Choroid plexus epithelial cell (primary cell): ENCODE results near the gene SLC13A4.
"Not testable (repeated sequence)": the region's sequence is repeated elsewhere in the genome, so short reads cannot be mapped to it uniquely, and the experiment has no call there.

Experiments
- DNase-seq: peaks from one replicate; pipeline ENCODE4 v3.0.0-alpha.2; 2010; ENCODE audit warnings: low read depth
- H3K4me3 ChIP-seq: 2 replicates; pipeline ENCODE4 v1.5.1; 2011; ENCODE audit warnings: low read depth, mild to moderate bottlenecking, control low read depth, low read length, moderate library complexity
- CTCF ChIP-seq: conservative IDR thresholded peaks from 2 replicates; pipeline ENCODE4 v1.5.1; 2011; ENCODE audit warnings: low read depth, mild to moderate bottlenecking, control low read depth, inconsistent platforms, low read length, moderate library complexity

The SLC13A4 gene

DNA sequence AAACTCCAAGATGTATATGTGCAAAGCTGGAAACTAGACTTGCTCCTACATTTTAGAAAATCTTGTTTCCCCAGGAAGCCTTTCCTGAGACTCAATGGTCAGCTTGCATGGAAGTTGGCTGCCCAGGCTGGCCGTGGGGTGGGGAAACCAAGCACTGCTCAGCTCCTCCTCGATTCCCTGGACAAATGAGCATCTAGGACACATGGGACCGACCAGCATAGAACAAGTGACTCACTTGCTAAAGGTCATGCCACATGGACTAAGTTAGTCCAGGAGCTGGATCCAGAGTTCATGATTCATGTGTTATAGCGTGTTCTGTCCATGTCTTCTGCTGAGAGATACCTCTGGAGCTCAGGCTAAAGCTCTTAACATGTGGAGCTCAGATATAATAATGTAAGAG, 14.4 kb upstream of the SLC13A4 start:
- no peak for DNase-seq
- no peak for TF ChIP-seq CTCF
- no peak overlapping the region for H3K4me3 ChIP-seq

DNA sequence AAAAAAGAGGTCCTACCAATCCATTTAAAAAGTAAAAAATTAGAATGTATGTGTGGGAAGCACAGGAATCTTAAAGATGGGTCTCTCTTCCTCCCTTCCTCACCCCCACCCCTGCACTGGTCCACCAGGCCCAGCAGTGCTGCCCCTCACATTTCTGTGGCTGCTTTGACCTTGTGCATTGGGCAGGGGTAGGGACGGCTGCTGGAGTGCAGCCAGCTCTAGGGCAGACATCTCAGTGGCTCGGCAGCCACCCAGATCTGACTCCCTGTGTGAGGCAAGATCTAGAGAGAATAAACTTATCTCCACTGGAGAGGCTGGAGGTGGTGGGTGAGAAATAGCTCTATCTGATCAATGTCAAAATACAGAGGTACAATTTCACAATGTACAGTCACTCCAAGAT, 13.9 kb upstream of the SLC13A4 start:
- DNase-seq = no peak
- no peak overlapping the region for H3K4me3 ChIP-seq
- TF ChIP-seq CTCF = no peak

DNA sequence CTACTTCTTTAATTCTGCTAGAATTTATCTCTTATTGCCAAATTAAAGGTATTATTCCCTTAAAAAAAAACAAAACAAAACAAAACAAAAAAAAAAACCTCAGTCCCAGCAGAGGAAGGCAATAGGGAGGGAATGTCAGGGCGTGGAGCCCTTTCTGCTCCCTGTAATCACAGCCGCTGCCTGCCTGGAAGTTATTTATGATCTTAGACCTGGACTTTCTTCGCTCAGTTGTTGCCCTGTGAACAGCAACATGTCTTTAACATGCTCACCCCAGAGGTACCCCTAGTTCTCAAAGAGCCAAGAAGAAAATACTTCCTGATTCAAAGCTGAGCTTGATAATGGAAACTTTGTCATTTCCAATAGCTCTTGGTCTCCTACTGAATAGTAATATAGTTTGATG, 12.9 kb upstream of the SLC13A4 start:
- TF ChIP-seq CTCF = no peak
- no peak overlapping the region for H3K4me3 ChIP-seq
- DNase-seq = no peak

DNA sequence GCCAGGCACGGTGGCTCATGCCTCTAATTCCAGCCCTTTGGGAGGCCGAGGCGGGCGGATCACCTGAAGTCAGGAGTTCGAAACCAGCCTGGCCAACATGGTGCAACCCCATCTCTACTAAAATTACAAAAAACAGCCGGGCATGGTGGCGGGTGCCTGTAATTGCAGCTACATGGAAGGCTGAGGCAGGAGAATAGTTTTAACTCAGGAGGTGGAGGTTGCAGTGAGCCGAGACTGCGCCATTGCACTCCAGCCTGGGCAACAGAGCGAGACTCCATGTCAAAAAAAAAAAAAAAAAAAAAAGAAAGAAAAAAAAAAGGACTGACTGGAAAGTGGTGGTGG, 9.3 kb upstream of the SLC13A4 start:
- not testable (repeated sequence) for H3K4me3 ChIP-seq, DNase-seq

- DNase-seq = no peak
- H3K4me3 ChIP-seq = no peak overlapping the region
- TF ChIP-seq CTCF = no peak
Measured at GRCh38 chr7:135736586-135737305, 8.8 kb upstream of the SLC13A4 start.

DNA sequence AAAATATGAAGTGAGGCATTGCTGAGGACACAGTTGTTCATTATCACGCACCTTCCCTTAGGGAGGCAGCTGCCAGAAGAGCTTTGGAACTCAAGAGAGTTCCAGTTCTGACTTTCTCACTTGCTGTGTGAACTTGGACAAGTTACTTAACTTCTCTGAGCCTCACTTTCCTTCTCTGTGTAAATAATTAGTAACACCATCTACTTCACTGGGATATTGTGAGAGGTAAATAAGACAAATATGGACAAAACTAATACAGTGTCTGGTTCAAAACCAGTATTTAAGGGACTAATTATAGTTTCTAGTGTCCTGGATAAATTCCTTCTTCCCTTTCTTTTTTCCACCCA, 6.3 kb upstream of the SLC13A4 start:
- no peak for DNase-seq
- TF ChIP-seq CTCF = no peak
- H3K4me3 ChIP-seq = no peak overlapping the region

- DNase-seq = no peak
- no peak overlapping the region for H3K4me3 ChIP-seq
- no peak for TF ChIP-seq CTCF
Measured at GRCh38 chr7:135733603-135734342, 5.8 kb upstream of the SLC13A4 start.
